Stimulated activated CD8-positive, alpha-beta memory T cell treated with anti-CD3 and anti-CD28 coated beads, Interleukin-2, amount 100 ng/mL, for 48 hours (primary cell): ENCODE measurements around the gene GPR137B.
"Not testable (repeated sequence)": the region's sequence is repeated elsewhere in the genome, so short reads cannot be mapped to it uniquely, and the experiment has no call there.

Experiments used
- DNase-seq, 2 donors: peaks; one replicate each; pipeline ENCODE4 v3.0.0-alpha.2; 2020; ENCODE audit warnings: low read depth in 2 of 2

Gene GPR137B

DNA sequence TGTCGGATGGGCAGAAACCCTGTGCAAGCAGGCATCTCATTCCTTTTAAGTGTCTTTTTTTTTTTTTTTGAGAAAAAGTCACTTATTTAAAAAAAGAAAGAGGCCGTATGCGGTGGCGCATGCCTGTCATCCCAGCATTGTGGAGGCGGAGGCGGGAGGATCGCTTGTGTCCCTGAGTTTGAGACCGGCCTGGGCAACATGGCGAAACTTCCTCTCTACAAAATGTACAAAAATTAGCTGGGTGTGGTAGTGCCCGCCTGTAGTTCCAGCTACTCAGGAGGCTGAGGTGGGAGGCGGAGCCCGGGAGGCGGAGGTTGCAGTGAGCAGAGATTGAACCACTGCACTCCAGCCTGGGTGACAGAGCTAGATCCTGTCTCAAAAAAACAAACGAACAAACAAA lies 1.7 kb downstream of the GPR137B start:
- DNase-seq, result no peak

DNA sequence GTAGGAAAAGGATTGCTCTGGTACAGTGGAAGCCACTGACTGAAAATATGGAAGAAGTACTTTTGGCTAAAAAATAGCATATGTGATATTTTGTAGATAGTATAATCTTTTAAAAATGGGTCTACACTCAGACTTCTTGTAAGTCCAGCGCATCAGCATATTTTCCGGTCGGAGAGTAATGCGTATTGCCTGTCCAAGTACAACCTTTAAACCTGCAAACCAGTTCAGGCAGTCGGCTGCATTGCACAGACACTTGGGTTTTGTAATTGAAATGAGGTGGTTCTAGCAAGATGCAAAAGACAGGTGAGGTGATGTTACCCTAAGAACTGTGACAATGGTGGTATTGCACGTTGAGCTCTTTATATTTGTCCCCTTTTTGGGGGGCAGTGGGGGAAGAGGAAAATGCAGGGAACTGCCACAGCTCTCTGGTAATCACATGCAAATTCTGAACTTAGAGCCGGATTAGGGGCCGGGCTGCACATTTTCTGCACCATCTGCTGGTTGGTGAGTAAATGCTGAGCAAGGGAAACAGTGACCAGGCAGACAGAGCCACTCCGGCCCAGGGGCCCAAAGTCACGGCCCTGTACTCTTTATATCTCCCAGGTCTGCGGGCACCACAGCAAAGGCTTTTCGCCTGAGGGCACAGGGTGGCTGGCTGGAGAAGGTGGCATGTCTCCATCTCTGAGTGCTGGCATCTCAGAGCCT lies 2.3 kb downstream of the GPR137B start:
- no peak for DNase-seq

DNA sequence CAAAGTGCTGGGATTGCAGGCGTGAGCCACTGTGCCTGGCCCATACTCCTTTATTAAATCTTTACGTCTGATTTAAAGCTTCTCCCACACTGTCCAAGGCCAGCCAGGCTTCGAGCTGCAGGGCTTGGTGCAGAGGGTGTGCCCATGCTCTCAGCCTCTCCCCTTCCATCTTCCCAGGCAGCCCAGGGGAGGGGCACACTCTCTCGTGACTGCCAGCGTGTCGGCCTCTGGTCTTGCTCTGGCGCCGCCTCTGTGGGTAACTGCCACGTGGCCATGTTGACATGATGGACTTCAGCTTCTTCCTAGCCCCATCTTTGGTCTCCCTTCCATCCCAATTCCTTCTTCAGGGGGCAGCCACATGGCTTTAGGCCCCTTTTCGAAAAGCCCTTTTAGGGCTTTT lies 4.7 kb downstream of the GPR137B start:
- DNase-seq, result no peak

DNA sequence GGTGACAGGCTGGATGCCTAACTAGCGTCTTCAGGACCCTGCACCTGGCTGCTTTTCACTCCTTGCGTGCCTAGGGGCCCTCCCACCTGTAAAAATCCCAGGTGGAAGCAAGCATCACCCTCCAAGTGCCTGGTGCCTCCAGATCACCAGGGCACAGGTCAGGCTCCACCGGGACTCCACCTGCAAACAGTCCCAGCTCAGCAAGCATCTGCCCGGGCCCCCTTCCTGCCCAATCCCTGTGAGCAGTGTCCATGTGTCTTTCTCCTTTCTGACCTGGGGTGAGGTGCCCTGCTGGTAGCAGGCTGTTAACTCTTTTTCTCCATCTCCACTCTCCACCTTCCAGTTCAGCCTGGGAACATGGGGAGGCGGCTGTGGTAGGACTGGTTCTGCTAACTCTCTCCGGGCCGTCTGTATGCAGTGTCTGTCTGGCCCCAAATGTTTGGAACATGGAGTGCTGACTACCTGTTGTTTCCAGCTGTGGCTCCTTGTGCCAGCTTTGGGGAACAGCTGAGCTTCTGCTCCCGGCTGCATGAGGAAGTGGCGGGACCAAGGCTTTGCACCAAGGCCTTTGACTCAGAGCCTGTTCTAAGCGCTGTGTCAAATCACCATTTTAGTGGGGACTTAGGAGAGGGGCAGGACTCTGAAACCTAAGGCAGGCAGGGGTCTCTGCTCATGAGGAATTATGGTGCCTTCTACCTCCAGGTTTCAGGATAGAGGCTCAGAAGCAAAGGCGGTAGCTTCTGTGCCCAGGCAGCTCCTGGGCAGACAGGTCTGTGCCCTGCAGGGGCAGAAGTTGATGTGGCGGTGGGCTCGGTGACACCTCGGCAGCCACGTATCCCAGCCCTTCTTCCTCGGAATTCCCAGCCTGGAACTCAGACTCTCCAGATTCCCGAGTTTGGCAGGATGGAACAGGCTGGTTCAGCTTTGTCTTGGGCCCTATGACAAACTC lies 5.5 kb downstream of the GPR137B start:
- no peak for DNase-seq

DNA sequence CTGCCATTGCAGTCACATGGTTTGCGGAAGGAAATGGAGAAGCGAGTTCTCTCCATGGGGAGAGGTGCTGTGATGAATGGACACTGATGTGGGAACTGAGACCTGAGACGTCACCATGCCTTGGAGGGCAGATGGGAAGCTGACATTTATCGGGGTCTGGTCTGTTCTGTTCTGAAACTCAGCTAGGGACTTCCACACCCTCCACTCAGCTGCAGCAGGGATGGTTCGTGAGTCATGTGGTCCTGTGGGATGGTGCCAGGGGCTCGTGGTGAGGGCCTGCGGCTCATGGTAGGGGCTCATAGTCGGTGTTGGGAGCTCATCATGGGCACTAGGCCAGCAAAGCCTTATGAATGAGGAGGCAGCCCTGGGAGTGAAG lies 6.1 kb downstream of the GPR137B start:
- DNase-seq, result no peak

DNA sequence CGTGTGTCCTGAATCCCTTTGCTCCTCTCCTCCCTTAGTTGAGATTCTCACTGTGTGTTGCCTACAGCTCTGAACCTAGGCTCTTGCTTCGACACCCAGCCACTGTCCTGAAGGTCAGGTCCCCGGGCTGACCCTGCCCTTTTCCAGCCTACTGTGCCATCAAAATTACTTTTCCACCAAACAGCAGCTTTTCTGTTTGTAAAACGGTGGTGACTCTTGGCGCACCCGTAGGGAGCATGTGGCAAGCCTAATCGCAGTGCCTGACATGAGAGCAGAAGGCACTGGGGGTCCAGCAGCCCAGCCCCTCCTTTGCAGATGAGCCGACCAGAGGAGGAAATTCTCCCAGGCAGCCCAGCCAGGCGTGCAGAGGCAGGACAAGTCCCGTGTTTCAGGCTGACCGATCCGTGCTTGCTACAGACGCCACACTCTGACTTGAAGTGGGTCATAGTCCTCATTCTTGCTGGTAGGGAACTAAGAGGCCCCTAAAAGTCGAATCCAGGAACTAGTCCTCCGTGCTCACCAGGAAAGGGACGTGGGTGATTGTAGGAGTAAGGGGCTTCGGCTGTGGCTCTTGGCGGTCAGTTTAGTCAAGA lies 6.8 kb downstream of the GPR137B start:
- no peak for DNase-seq

DNA sequence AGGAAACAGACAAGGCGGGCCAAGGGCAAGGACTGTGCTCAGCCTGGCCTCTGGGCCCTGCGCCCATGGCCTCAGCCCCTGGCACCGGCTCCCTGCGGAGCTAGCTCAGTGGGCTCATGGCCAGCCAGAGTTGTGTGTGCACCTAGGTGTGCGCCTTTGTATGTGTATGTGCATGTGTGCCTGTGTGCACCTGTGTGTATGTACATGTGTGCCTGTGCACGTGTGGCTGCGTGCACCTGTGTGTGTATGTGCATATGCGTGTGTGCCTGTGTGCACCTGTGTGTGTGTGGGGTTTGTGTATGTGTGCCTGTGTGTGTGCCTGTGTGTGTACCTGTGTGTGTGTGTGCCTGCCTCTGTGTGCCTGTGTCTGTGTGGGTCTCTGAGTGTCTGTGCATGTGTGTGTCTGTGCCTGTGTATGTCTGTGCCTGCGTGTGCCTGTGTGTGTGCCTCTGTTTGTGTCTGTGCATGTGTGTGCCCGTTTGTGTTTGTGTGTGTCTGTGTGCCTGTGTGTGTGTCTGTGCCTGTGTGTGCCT lies 7.4 kb downstream of the GPR137B start:
- DNase-seq, result no peak

DNA sequence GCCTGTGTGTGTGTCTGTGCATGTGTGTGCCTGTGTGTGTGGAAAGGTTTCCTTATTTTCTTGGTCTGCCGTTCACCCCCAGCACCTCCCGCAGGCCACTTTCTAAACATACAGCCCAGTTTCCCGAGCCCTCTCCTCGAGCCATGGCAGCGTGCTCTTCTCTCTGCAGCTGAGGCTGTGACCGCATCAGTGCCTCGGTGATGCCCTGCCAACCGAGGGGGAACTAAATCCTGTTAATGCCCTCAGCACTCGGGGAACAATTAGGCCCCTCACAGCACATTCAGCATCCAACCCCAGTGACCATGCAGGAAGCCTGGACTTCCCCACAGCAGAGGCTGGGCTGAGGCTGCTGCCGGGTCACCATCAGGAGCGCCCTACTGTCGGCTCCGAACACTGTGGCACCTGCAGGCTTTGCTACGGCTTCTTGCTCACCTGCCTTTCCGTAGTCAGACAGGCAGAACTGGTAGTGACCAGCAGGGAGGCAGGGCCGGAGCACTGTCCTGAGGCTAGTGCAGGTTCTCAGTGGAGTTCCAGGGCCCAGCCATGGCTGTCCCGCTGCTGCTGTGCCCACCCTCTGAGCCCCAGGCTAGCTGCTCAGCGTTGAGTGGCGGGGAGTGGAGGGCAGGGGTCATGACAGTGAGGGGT lies 8.1 kb downstream of the GPR137B start:
- no peak for DNase-seq

DNA sequence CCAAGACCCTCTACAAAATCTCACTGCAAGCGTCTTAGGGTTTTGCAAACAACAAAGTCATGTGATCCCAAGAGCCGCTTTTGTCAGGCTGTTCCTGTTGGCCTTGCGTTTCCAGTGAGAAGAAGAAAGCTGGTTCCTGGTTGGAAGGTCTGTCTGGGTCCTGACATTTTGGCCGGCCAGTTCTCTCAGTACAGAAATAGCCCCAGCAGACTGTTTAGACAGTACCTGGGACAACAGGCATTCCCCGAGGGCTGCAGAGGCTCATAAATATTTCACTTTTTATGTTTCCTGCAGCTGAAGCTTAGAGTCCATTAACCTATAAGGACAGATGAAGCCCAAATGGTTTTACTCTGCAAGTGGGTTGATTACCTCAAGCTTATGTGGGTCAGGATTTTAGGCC lies 8.6 kb downstream of the GPR137B start:
- no peak for DNase-seq

DNA sequence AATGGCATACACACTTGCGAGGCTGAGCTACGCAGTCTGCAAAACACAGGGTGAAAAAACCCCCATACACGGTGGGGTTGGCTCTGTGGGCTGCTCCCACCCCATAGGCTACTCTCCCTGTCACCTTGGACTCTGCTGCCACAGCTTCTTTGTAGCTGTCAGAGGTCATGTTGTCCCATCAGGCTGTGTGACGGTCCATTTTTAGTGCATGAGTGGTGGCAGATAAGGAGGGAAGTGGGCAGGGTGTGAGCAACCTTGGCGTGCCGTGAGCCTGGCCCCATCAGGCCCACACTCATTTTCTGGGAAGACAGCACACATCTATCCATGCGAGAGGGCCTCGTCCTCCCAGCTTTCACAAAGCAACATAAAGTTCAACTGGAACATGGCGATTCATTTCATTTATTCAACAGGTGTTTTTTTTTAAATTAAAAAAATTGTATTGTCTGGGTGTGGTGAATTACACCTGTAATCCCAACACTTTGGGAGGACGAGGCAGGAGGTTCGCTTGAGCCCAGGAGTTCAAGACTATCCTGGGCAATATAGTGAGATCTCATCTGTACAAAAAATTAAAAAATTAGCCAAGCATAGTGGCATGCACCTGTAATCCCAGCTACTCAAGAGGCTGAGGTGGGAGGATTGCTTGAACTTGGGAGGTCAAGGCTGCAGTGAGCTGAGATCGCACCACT lies 9.5 kb downstream of the GPR137B start:
- DNase-seq, result no peak

DNA sequence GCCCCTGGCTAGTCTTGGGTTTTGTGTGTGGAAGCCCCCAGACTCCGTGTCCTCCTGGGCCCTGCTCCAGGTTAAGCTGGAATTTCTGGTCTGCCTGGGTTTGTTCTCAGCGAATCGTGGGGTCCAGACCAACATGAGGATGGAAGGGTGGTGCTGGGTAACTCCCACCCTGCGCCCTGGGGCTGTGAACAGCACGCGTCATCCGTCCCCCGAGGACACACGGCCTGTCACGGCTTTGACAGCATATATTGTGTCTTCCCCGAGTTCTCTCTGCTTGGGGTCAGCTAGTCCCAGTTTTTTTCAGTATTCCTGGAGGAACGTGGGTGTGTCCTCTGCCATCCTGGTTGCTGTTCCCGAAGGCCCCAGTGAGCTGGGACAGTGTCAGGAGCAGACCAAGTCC lies 11.8 kb downstream of the GPR137B start:
- no peak for DNase-seq

DNA sequence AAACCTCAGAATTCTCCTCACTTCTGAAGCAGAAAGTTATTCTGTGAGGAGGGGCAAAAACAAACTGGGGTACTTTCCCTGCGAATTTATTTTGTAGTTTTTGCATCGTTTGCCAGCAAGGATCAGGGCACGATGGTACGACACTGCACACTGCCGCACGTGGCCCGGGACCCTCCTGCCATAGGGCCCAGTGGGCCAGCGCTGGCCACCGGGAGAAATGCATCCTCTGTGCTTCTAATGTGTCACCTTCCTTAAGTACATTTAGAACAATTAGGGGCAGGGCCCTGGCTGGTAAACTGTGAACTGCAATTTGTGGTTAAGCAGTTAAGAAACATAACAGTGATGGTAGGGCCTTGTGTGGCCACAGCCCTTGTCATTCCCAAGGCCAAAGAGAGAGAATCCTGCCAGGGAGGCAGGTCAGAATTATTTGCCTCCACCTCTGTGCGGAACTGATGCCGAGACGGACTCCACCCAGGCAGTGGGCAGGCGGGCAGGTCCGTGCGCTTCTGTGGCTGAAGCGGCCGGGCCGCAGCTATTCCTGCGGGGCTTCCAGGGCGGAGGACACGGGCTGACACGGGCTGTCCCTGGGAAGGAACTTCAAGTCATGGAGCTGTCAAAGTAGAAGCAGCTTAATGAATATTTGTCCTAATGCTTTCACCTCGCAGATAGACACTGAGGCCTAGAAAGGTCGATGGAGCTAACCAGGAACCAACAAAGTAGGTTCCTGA lies 12.5 kb downstream of the GPR137B start:
- DNase-seq, result no peak

DNA sequence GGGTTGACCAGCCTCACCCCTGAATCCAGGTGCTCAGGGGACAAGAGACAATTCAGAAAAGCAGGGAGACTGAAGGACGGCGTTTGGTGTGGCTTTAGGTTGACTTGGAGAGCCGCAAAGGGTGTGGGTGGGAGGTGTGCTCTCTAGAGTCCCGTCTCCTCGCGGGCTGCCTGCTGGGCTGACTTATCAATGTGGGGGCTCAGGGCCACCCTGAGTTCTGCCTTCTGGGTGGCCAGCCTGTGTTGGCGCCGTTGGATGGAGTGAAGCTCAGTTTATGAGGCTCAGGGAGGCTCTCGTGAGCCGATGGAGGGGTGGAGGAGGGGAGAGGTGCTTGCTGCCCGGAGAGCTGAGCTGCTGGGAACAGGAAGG lies 13.0 kb downstream of the GPR137B start:
- no peak for DNase-seq

DNA sequence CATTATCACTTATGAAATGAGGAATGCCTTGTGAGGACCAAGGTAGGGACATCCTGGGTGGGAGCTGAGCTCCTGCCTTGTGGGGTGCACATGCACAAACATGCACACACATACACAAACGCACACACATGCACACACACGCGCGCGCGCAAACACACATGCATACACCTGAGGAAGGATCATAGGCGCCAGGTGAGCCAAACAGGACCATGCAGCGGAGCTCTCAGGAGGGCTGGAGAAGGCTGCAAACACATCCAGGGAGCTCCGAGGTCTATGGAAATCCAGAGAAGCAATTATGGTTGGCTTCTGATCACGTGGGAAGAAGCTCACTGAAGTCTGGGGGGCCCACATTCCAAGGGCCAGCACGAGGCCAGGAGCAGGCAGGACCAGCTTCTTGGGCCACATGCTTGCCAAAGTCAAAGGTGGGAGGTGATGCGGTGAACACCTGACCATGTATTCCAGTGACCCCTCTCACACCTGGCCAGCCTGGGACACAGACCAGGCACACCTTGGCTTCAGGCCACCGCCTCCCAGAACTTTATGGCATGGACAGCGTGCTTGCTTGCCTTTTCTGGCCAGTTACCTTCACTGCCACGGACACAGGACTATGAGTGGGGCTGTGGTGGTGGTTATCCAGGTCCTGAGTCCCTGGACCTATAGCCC lies 13.6 kb downstream of the GPR137B start:
- no peak for DNase-seq

DNA sequence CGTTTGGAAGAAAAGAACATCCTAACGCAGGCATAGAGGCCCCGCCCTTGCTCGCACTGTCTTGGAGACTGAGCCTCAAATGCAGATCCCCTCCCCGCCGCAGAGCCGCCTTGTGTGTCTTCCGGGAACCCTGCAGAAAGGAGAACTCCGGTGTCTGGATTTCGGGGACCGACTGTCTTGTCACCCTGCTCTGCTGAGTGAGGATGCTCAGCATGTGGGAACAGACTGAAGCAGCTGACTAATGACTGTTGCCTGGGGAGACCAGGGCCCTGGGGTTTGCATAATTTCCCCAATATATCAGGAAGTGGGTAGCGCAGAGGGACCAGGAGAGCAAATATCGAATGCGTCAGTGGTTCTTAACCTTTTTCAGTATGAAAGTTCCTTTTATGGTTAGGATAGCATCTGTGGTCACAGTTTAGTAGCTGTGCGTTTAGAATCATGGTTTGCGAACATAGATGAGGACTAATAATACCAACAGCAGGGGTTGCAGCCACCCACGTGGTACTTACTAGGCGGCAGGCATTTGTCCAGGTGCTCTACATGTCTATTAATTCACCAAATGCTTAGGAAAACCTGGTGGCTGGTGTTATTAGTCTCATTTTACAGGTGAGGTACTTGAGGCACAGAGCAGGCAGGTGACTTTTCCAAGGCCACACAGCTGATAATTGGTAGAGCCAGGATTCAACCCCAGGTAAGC lies 14.3 kb downstream of the GPR137B start:
- no peak for DNase-seq

DNA sequence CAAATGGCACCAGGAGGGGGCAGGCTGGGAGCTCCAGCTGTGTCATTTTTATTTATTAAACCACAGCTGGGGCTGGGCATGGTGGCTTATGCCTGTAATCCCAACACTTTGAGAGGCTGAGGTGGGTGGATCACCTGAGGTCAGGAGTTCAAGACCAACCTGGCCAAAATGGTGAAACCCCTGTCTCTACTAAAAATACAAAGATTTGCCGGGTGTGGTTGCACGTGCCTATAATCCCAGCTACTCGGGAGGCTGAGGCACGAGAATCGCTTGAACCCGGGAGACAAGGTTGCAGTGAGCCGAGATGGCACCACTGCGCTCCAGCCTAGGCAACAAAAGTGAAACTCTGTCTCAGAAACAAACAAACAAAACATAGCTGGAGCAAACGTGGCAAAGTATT lies 15.7 kb downstream of the GPR137B start:
- DNase-seq, result not testable (repeated sequence)

DNA sequence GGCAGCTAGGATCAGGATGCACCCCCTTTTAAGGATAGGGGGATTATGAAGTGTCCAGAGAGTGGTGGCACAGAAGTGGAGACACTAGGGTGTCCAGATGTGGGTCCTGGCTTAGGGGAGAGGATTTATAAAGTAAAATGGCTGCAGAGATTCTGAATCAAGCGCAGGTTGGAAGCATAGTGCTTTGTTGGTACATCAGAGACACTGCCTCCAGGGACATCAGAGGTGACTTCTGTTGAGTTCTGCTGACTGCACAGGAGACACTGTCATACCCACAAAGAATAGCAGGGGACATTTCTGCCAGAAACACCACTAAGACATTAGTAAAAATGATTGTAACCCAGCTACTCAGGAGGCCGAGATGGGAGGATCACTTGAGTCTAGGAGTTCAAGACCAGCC lies 16.4 kb downstream of the GPR137B start:
- DNase-seq, result no peak

DNA sequence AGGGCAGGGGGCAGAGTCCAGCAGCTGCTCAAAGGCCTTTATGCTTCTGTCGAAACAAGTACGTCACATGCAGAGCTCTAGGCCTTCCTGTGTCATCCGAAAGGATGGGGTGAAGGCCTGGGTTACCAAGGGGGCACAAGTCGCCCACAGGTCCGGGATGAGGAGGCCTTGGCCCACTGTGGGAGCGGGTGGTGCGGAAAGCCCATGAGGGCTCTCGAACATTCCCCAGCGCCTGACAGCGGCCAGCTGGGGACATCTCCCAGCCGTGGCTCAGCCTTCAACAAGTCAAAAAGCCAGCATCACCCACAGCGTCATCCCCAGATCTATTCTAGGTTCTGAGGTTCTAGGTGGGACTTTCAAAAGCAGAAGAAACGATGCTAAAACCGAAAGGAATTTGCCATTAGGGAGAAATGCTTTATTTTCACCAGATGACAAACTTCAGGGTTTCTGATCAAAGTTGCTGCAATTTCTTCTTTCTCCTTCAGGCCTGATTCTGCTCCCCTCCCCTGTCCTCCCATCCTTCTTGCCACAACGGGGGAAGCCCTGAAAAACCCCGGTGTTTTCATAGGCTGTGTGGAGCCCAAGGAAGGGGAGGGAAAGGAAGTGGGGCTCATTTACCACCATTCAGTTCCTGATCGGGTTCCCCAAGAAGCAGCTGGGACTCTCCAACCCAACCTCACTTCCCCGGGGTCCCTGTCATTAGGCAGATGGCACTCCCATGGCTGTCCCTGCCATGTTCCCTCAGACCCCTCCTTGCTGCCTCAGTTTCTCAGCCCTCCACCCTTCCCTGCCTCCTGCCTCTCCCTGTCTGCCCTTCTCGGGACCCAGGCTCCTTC lies 17.6 kb downstream of the GPR137B start:
- no peak for DNase-seq
